Measurements from ENCODE around the gene TAB2.

- TF ChIP-seq FOXA1 (IDR thresholded peaks at IDR 0.05) (no peak), TARDBP (IDR thresholded peaks at IDR 0.05) (no peak), LEF1 (IDR thresholded peaks at IDR 0.05; ENCODE audit: borderline replicate concordance) (no peak), SP1 (IDR thresholded peaks at IDR 0.05) (no peak), BHLHE40 (IDR thresholded peaks at IDR 0.05; ENCODE audit: borderline replicate concordance) (no peak), ARNT (IDR thresholded peaks at IDR 0.05) (no peak)
These were observed 18.6 kb downstream of the TAB2 start for GRCh38 chr6:149335924-149336608.
